Effector memory CD8-positive, alpha-beta T cell (primary cell): ENCODE results near the gene SPATA1.
"Not testable (repeated sequence)": the region's sequence is repeated elsewhere in the genome, so short reads cannot be mapped to it uniquely, and the experiment has no call there.

ENCODE experiments used
- ATAC-seq: fragments of 150-1000 bp; cut with Tn5 transposase; replicated peaks from 2 replicates; pipeline ENCODE4 v1.10.0; 2021; ENCODE audit warnings: mild to moderate bottlenecking, moderate library complexity
- DNase-seq, 3 experiments: peaks; one replicate each; pipeline ENCODE4 v3.0.0; 2021
- H3K27ac Mint-ChIP-seq, 2 donors: one replicate each; pipeline ENCODE4 v1.8.0; 2022; ENCODE audit warnings: mild to moderate bottlenecking in 2 of 2, mixed read lengths in 2 of 2, moderate library complexity in 2 of 2
- H3K27me3 Mint-ChIP-seq, 2 donors: one replicate each; pipeline ENCODE4 v1.8.0; 2022; ENCODE audit warnings: mixed read lengths in 2 of 2
- H3K36me3 Mint-ChIP-seq: one replicate; pipeline ENCODE4 v1.8.0; 2022; ENCODE audit warnings: mild to moderate bottlenecking, moderate library complexity, mixed read lengths; ENCODE audit not compliant: insufficient read depth
- H3K4me1 Mint-ChIP-seq, 2 donors: one replicate each; pipeline ENCODE4 v1.8.0; 2022; ENCODE audit warnings: low read depth in 2 of 2, mixed read lengths in 2 of 2
- H3K4me3 Mint-ChIP-seq, 2 donors: one replicate each; pipeline ENCODE4 v1.8.0; 2022; ENCODE audit warnings: mild to moderate bottlenecking in 2 of 2, mixed read lengths in 2 of 2, moderate library complexity in 2 of 2
- H3K9me3 Mint-ChIP-seq, 2 donors: one replicate each; pipeline ENCODE4 v1.8.0; 2022; ENCODE audit warnings: mixed read lengths in 2 of 2

SPATA1 gene

GRCh38 chr1:84496498-84496897 lies 9.7 kb upstream of the SPATA1 start:
- no peaks in the 10 kb centered on the region for H3K9me3 Mint-ChIP-seq
- no peaks in the 10 kb centered on the region for H3K27me3 Mint-ChIP-seq
- H3K36me3 Mint-ChIP-seq: peaks cover 87% of the 10 kb centered on the region
- H3K4me1 Mint-ChIP-seq: peaks cover 7 to 13% of the 10 kb centered on the region in 2 donors
- ATAC-seq (no peak), DNase-seq (no peak)
- H3K4me3 Mint-ChIP-seq: no peak overlapping the region
- peak overlapping the region in 1 of 2 donors; percentile 41 for H3K27ac Mint-ChIP-seq

- DNase-seq (no peak), ATAC-seq (peak; percentile 35)
- Mint-ChIP-seq H3K36me3 (peaks cover 76% of the 10 kb centered on the region), H3K27me3 (no peaks in the 10 kb centered on the region), H3K4me3 (no peak overlapping the region), H3K4me1 (peaks cover 12 to 22% of the 10 kb centered on the region in 2 donors), H3K27ac (no peak overlapping the region), H3K9me3 (no peaks in the 10 kb centered on the region)
Observed at GRCh38 chr1:84497631-84498275, 8.4 kb upstream of the SPATA1 start.

GRCh38 chr1:84502927-84503326 lies 3.3 kb upstream of the SPATA1 start:
- Mint-ChIP-seq H3K9me3 (no peaks in the 10 kb centered on the region), H3K4me1 (peaks cover 30 to 45% of the 10 kb centered on the region in 2 donors), H3K36me3 (peaks cover 41% of the 10 kb centered on the region), H3K4me3 (no peak overlapping the region), H3K27ac (no peak overlapping the region), H3K27me3 (no peaks in the 10 kb centered on the region)
- ATAC-seq: no peak
- no peak for DNase-seq

GRCh38 chr1:84504580-84505492 lies 1.4 kb upstream of the SPATA1 start:
- ATAC-seq (no peak), DNase-seq (no peak)
- peaks cover 30 to 45% of the 10 kb centered on the region in 2 donors for H3K4me1 Mint-ChIP-seq
- peak overlapping the region; percentile 96 to 97 for H3K4me3 Mint-ChIP-seq
- H3K27ac Mint-ChIP-seq: peak overlapping the region; percentile 96 to 98
- no peaks in the 10 kb centered on the region for H3K27me3 Mint-ChIP-seq
- peaks cover 26% of the 10 kb centered on the region for H3K36me3 Mint-ChIP-seq
- no peaks in the 10 kb centered on the region for H3K9me3 Mint-ChIP-seq

- H3K4me1 Mint-ChIP-seq: peaks cover 30 to 40% of the 10 kb centered on the region in 2 donors
- H3K27ac Mint-ChIP-seq: peak overlapping the region; percentile 96 to 98
- H3K9me3 Mint-ChIP-seq: no peaks in the 10 kb centered on the region
- DNase-seq: no peak
- peak; percentile 42 for ATAC-seq
- no peaks in the 10 kb centered on the region for H3K27me3 Mint-ChIP-seq
- peaks cover 18% of the 10 kb centered on the region for H3K36me3 Mint-ChIP-seq
- peak overlapping the region; percentile 96 to 97 for H3K4me3 Mint-ChIP-seq
Observed at GRCh38 chr1:84505493-84506001, 639 bp upstream of the SPATA1 start.

GRCh38 chr1:84506729-84507453 lies 705 bp downstream of the SPATA1 start:
- ATAC-seq: no peak
- DNase-seq: no peak
- peak overlapping the region; percentile 96 to 98 for H3K27ac Mint-ChIP-seq
- H3K4me1 Mint-ChIP-seq: peaks cover 22 to 31% of the 10 kb centered on the region in 2 donors
- no peaks in the 10 kb centered on the region for H3K9me3 Mint-ChIP-seq
- H3K36me3 Mint-ChIP-seq: peaks cover 16% of the 10 kb centered on the region
- H3K4me3 Mint-ChIP-seq: peak overlapping the region; percentile 96 to 97
- no peaks in the 10 kb centered on the region for H3K27me3 Mint-ChIP-seq

- H3K4me3 Mint-ChIP-seq, H3K27me3 Mint-ChIP-seq, DNase-seq, H3K9me3 Mint-ChIP-seq, ATAC-seq, H3K27ac Mint-ChIP-seq: not testable (repeated sequence)
- Mint-ChIP-seq H3K36me3 (peaks cover 16% of the 10 kb centered on the region), H3K4me1 (peaks cover 20 to 26% of the 10 kb centered on the region in 2 donors)
Observed at GRCh38 chr1:84507887-84508286, 1.7 kb downstream of the SPATA1 start.

- peaks cover 16 to 21% of the 10 kb centered on the region in 2 donors for H3K4me1 Mint-ChIP-seq
- H3K9me3 Mint-ChIP-seq: no peaks in the 10 kb centered on the region
- H3K4me3 Mint-ChIP-seq: no peak overlapping the region
- DNase-seq (no peak), ATAC-seq (no peak)
- peaks cover 16% of the 10 kb centered on the region for H3K36me3 Mint-ChIP-seq
- no peaks in the 10 kb centered on the region for H3K27me3 Mint-ChIP-seq
- H3K27ac Mint-ChIP-seq: no peak overlapping the region
Observed at GRCh38 chr1:84508510-84508909, 2.3 kb downstream of the SPATA1 start.

- DNase-seq: no peak
- H3K27me3 Mint-ChIP-seq: no peaks in the 10 kb centered on the region
- H3K4me1 Mint-ChIP-seq: peaks cover 15 to 16% of the 10 kb centered on the region in 2 donors
- no peak overlapping the region for H3K4me3 Mint-ChIP-seq
- H3K36me3 Mint-ChIP-seq: peaks cover 16% of the 10 kb centered on the region
- no peak for ATAC-seq
- no peak overlapping the region for H3K27ac Mint-ChIP-seq
- H3K9me3 Mint-ChIP-seq: no peaks in the 10 kb centered on the region
Observed at GRCh38 chr1:84509029-84509428, 2.8 kb downstream of the SPATA1 start.

GRCh38 chr1:84510165-84510564 lies 4.0 kb downstream of the SPATA1 start:
- H3K27me3 Mint-ChIP-seq: no peaks in the 10 kb centered on the region
- H3K9me3 Mint-ChIP-seq: no peaks in the 10 kb centered on the region
- DNase-seq (no peak), ATAC-seq (no peak)
- no peak overlapping the region for H3K4me3 Mint-ChIP-seq
- H3K36me3 Mint-ChIP-seq: peaks cover 13% of the 10 kb centered on the region
- peaks cover 4% of the 10 kb centered on the region in 2 donors for H3K4me1 Mint-ChIP-seq
- no peak overlapping the region for H3K27ac Mint-ChIP-seq

GRCh38 chr1:84510668-84511067 lies 4.5 kb downstream of the SPATA1 start:
- ATAC-seq: no peak
- no peak overlapping the region for H3K27ac Mint-ChIP-seq
- peaks cover 8% of the 10 kb centered on the region for H3K36me3 Mint-ChIP-seq
- no peaks in the 10 kb centered on the region for H3K9me3 Mint-ChIP-seq
- no peak for DNase-seq
- H3K4me3 Mint-ChIP-seq: no peak overlapping the region
- no peaks in the 10 kb centered on the region for H3K27me3 Mint-ChIP-seq
- no peaks in the 10 kb centered on the region for H3K4me1 Mint-ChIP-seq

- H3K9me3 Mint-ChIP-seq: no peaks in the 10 kb centered on the region
- H3K36me3 Mint-ChIP-seq: no peaks in the 10 kb centered on the region
- H3K4me1 Mint-ChIP-seq: no peaks in the 10 kb centered on the region
- no peak overlapping the region for H3K4me3 Mint-ChIP-seq
- DNase-seq (no peak), ATAC-seq (no peak)
- no peaks in the 10 kb centered on the region for H3K27me3 Mint-ChIP-seq
- H3K27ac Mint-ChIP-seq: no peak overlapping the region
Observed at GRCh38 chr1:84524590-84524989, 18.4 kb downstream of the SPATA1 start.

GRCh38 chr1:84525779-84526178 lies 19.6 kb downstream of the SPATA1 start:
- DNase-seq (no peak), ATAC-seq (no peak)
- H3K4me1 Mint-ChIP-seq: no peaks in the 10 kb centered on the region
- no peak overlapping the region for H3K4me3 Mint-ChIP-seq
- H3K27ac Mint-ChIP-seq: no peak overlapping the region
- no peaks in the 10 kb centered on the region for H3K36me3 Mint-ChIP-seq
- H3K27me3 Mint-ChIP-seq: no peaks in the 10 kb centered on the region
- no peaks in the 10 kb centered on the region for H3K9me3 Mint-ChIP-seq
